Left ventricle myocardium inferior (tissue), 1 donor: ENCODE results near the gene CD247. TPM values are rescaled to one million over a fixed set of nuclear protein-coding genes. Genes with fewer than 3 reads are reported as not detected.
A peak's percentile ranks its signal among the peaks of the same experiment; 100 is the strongest.

Experiments
- DNase-seq: peaks from one replicate; pipeline ENCODE4 v3.0.0-alpha.2; 2020
- H3K27ac ChIP-seq: fragments of 200-600 bp; replicated peaks from 2 replicates; pipeline ENCODE4 v1.8.0; 2021
- H3K27me3 ChIP-seq: fragments of 200-600 bp; 2 replicates; pipeline ENCODE4 v1.8.0; 2021; ENCODE audit warnings: low read depth
- H3K36me3 ChIP-seq: fragments of 200-600 bp; 2 replicates; pipeline ENCODE4 v1.8.0; 2021
- H3K4me1 ChIP-seq: fragments of 200-600 bp; 2 replicates; pipeline ENCODE4 v1.8.0; 2021
- H3K4me3 ChIP-seq: fragments of 200-600 bp; 2 replicates; pipeline ENCODE4 v1.8.0; 2021; ENCODE audit warnings: mild to moderate bottlenecking, moderate library complexity
- H3K9me3 ChIP-seq: fragments of 200-600 bp; replicated peaks from 2 replicates; pipeline ENCODE4 v1.8.0; 2021
- CTCF ChIP-seq: fragments of 200-600 bp; IDR thresholded peaks from 2 replicates; pipeline ENCODE4 v1.8.0; 2021; ENCODE audit warnings: antibody characterized with exemption, mild to moderate bottlenecking, borderline replicate concordance
- intact Hi-C: fragments of 100-400 bp; cut with micrococcal nuclease; formaldehyde crosslinking; loops from one replicate; pipeline ENCODE4 v1.11.0; 2022
- total RNA-seq: library from RNA; stranded (reverse); fragmentation: NEBNext Ultra II Directional; extraction: Animal tissue kit (Norgen Biotek cat#: 25700); gene quantifications from one replicate; pipeline ENCODE4 v1.2.1, GENCODE V29; 2021
- donor health status: DM: no; HTN: yes; CAD: no; lungs with severe emphysema.

CD247 gene
- total RNA-seq, 1 donor from 2014 or later = 0.82 TPM

GRCh38 chr1:167469280-167469965 lies 48.9 kb downstream of the CD247 start:
- intact Hi-C loops = no loop called here
- Histone ChIP-seq H3K9me3 (no peaks in the 10 kb centered on the region), H3K4me1 (peaks cover 7% of the 10 kb centered on the region), H3K36me3 (no peaks in the 10 kb centered on the region), H3K27me3 (peaks cover 3% of the 10 kb centered on the region), H3K27ac (no peak overlapping the region), H3K4me3 (no peak overlapping the region)
- no peak for DNase-seq
- no peak for TF ChIP-seq CTCF

GRCh38 chr1:167467752-167468151 lies 50.6 kb downstream of the CD247 start:
- Histone ChIP-seq H3K27ac (no peak overlapping the region), H3K27me3 (no peaks in the 10 kb centered on the region), H3K4me1 (peaks cover 7% of the 10 kb centered on the region), H3K36me3 (no peaks in the 10 kb centered on the region), H3K9me3 (no peaks in the 10 kb centered on the region), H3K4me3 (no peak overlapping the region)
- no peak for TF ChIP-seq CTCF
- intact Hi-C loops = no loop called here
- DNase-seq = no peak

GRCh38 chr1:167467126-167467710 lies 51.1 kb downstream of the CD247 start:
- intact Hi-C loops = no loop called here
- no peak for DNase-seq
- Histone ChIP-seq H3K4me1 (peaks cover 7% of the 10 kb centered on the region), H3K4me3 (no peak overlapping the region), H3K27me3 (no peaks in the 10 kb centered on the region), H3K27ac (no peak overlapping the region), H3K9me3 (no peaks in the 10 kb centered on the region), H3K36me3 (no peaks in the 10 kb centered on the region)
- TF ChIP-seq CTCF = no peak

- H3K4me1 ChIP-seq = peaks cover 7% of the 10 kb centered on the region
- intact Hi-C loops = no loop called here
- no peak overlapping the region for H3K4me3 ChIP-seq
- no peak for TF ChIP-seq CTCF
- no peak for DNase-seq
- H3K27ac ChIP-seq = peak overlapping the region; percentile 1
- no peaks in the 10 kb centered on the region for H3K27me3 ChIP-seq
- H3K9me3 ChIP-seq = no peaks in the 10 kb centered on the region
- H3K36me3 ChIP-seq = no peaks in the 10 kb centered on the region
Observed at GRCh38 chr1:167465743-167466142, 52.6 kb downstream of the CD247 start.

- Histone ChIP-seq H3K4me1 (peaks cover 7% of the 10 kb centered on the region), H3K9me3 (no peaks in the 10 kb centered on the region), H3K36me3 (no peaks in the 10 kb centered on the region), H3K27ac (no peak overlapping the region), H3K4me3 (no peak overlapping the region), H3K27me3 (no peaks in the 10 kb centered on the region)
- TF ChIP-seq CTCF = no peak
- no peak for DNase-seq
- intact Hi-C loops = no loop called here
Observed at GRCh38 chr1:167465018-167465417, 53.3 kb downstream of the CD247 start.
